WI38 (cell line): ENCODE results near the gene FRRS1.

Source experiments
- H3K4me3 ChIP-seq: 2 replicates; pipeline ENCODE4 v1.5.1; 2011; ENCODE audit warnings: low read depth, mild to moderate bottlenecking, control low read depth, low read length
- CTCF ChIP-seq: IDR thresholded peaks from 2 replicates; pipeline ENCODE4 v1.5.1; 2012; ENCODE audit warnings: low read depth, mild to moderate bottlenecking, control low read depth, low read length

The FRRS1 gene

DNA sequence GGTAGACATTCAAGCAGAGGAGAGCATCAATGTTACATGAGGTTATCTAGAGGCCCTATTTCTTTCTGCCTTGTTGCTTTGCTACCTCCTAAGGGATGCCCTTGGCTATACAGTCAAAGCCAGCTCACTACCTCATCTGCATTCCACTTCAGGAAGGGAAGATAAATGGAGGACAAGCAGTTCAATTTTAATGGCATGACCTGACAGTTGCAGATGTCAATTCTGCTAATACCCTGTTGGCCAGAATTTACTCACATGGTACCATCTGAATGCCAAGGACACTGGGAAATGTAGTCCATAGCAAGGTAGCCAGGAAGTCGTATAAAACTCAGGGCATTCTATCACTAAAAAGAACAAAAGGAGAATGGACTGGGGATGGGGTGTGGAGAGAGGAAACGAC lies 89.0 kb downstream of the FRRS1 start:
- TF ChIP-seq CTCF: no peak

GRCh38 chr1:99676876-99677275 lies 89.6 kb downstream of the FRRS1 start:
- H3K4me3 ChIP-seq: no peak overlapping the region
- no peak for TF ChIP-seq CTCF

More for the DNA sequence above, 89.0 kb downstream of the FRRS1 start:
- H3K4me3 ChIP-seq: no peak overlapping the region

- no peak overlapping the region for H3K4me3 ChIP-seq
- no peak for TF ChIP-seq CTCF
These were observed 90.4 kb downstream of the FRRS1 start for GRCh38 chr1:99675994-99676393.

GRCh38 chr1:99675292-99675691 lies 91.1 kb downstream of the FRRS1 start:
- no peak overlapping the region for H3K4me3 ChIP-seq
- no peak for TF ChIP-seq CTCF

GRCh38 chr1:99674115-99675064 lies 92.0 kb downstream of the FRRS1 start:
- no peak overlapping the region for H3K4me3 ChIP-seq
- TF ChIP-seq CTCF: no peak

DNA sequence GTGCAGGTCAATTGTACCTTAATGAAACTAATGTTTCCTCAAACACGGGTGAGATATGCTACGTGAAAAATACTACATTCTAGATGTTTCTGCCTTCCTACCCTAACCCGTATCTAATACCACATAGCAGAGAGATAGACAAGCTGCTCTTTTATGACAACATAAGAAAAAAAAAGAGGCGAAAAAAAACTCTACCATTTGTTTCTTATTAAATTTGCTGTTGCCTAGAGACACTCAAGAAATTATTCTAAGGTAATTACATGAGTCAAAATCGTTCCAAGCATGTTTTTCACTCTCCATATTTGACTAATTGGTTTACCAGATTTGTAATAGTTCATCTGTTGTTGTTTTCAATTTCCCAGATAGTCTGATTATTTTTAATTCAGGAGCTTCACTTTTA lies 93.1 kb downstream of the FRRS1 start:
- no peak overlapping the region for H3K4me3 ChIP-seq
- TF ChIP-seq CTCF: no peak

DNA sequence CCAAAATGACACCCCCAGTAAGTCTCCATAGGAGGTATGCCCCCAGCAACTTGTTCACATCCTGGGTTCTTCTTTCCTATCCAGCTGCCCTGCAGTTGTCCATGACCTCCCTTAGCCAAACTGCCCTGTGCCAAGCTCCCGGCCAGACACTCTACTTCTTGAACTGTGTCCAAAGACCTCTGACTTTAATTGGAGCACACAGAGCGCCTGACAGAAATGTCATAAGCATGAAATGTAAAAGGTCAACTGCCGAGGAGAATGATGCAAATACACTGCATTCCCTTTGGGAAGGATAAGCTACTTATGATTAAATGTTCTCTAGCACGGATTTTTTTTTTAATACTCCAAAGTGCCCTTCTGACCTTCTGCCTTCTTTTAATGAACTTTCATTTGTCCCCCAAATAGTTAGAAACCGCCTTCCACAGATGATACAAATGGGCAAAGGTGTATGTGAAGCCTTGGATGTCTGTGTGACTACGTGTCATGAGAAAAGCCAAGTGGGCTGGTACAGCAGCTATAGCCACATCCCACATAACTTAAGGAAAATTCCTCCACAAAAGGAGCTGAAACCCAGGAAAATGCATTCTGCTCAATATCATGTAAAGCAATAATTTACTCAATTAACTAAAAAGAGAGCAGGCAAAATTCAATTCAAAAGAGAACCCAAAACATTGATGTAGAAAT lies 93.8 kb downstream of the FRRS1 start:
- H3K4me3 ChIP-seq: no peak overlapping the region
- TF ChIP-seq CTCF: no peak
